ENCODE data around the gene ZNF814.
"Not testable (repeated sequence)": the region's sequence is repeated elsewhere in the genome, so short reads cannot be mapped to it uniquely, and the experiment has no call there.

The ZNF814 gene

DNA sequence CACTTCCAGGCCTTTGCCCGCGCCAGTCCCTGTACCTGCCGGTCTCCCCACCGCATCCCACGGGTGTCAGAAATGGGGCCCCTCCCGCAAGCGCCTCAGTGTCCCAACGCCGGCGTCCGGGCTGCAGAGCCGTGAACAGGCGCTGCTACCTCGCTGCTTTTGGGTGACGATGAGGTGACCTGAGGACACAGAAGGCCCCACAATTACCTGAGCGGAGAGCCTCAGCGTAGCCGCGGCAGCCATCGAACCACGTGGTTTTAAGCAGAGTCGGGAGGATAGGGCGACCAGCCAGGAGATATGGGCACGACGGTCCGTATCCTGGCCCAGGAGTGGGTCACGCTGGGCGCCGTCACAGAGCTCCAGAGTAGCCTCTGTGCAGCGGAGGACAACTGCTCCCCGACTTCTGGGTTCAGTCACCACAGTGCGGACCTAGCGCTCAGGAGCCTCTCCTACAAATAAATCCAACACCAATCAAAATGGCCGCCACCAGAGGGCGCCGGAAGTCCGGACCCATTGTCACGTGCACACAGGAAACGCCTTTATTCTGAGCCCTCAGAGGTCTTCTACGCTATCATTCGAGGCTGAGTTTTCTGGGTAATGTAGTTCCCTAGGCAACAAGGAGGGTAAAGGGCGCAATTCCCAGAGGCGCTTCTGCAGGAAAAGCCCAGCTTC, at the start of gene ZNF814:
Gene ZNF814 (minus strand): TSS at position 478 of the 672 bp plus-strand sequence. CDS start 235 bp downstream, at position 243.
- peak; percentile 53 to 73 for DNase-seq (ENCODE audit: extremely low read depth in 1 of 2, low read depth in 1 of 2)

GRCh38 chr19:57935731-57936130, 46.9 kb upstream of the ZNF814 start:
- no peak for DNase-seq (ENCODE audit: extremely low read depth in 1 of 2, low read depth in 1 of 2)

- peak in 1 of 2 donors; percentile 16 for DNase-seq (ENCODE audit: extremely low read depth in 1 of 2, low read depth in 1 of 2)
Measured at GRCh38 chr19:57934820-57935665, 46.2 kb upstream of the ZNF814 start, which contains the start of gene ZNF418. ZNF418 (minus strand) TSS chr19:57935402; CDS start chr19:57933822, 1,580 bp downstream.

- no peak for DNase-seq (ENCODE audit: extremely low read depth in 1 of 2, low read depth in 1 of 2)
Measured at GRCh38 chr19:57927587-57927986, 38.8 kb upstream of the ZNF814 start.

GRCh38 chr19:57916168-57916995, 27.5 kb upstream of the ZNF814 start, which contains the start of gene ZNF417:
ZNF417 (minus strand) TSS chr19:57916592; CDS start chr19:57916411, 181 bp downstream.
- DNase-seq (ENCODE audit: extremely low read depth in 1 of 2, low read depth in 1 of 2), result peak; percentile 59 to 85

- DNase-seq (ENCODE audit: extremely low read depth in 1 of 2, low read depth in 1 of 2), result no peak
Measured at GRCh38 chr19:57914531-57914930, 25.7 kb upstream of the ZNF814 start.

GRCh38 chr19:57907394-57907793, 18.6 kb upstream of the ZNF814 start:
- no peak for DNase-seq (ENCODE audit: extremely low read depth in 1 of 2, low read depth in 1 of 2)

GRCh38 chr19:57905258-57905657, 16.4 kb upstream of the ZNF814 start:
- no peak for DNase-seq (ENCODE audit: extremely low read depth in 1 of 2, low read depth in 1 of 2)

DNA sequence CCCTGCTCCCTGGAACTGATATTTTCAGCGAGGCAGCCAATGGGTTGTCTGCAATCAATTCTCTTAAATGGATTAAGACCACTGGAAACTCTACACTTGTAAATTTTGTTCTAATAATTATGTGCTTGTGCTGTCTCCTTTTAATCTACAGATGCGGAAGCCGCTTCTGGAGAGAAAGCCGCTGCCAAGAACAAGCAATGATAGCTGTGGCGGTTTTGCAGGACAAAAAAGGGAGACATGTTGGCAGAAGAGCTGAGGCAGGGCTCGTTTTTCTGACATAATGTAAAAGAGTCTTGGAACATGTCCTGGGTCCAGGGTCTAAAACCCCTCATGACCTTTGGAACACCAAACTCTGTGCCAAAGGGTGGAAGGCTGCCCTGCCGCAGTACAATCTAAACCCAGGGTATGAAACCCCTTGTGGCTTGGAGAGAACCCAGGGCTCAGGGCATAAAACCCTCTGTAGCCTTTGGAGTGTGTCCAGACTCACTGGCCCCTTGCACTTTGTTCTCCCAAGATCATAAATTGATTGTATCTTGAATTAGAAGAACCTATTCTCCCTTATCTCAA, 14.9 kb upstream of the ZNF814 start:
- no peak for DNase-seq (ENCODE audit: extremely low read depth in 1 of 2, low read depth in 1 of 2)

DNA sequence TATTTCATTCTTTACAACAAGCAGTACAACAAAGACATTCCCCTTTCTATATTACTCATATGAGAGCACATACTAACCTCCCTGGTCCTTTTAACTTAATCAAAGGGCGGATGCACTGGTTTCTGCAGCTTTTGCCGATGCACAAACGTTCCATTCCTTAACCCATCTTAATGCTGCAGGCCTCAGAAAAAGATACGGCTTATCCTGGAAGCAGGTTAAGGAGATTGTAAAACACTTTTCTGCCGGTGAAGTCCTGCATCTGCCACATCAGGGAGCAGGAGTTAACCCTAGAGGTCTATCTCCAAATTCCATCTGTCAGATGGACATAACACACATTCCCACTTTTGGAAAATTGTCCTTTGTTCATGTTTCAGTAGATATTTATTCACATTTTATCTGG, 11.5 kb upstream of the ZNF814 start:
- DNase-seq (ENCODE audit: extremely low read depth in 1 of 2, low read depth in 1 of 2), result no peak

GRCh38 chr19:57890706-57891105, 1.9 kb upstream of the ZNF814 start:
- DNase-seq (ENCODE audit: extremely low read depth in 1 of 2, low read depth in 1 of 2), result not testable (repeated sequence)

DNA sequence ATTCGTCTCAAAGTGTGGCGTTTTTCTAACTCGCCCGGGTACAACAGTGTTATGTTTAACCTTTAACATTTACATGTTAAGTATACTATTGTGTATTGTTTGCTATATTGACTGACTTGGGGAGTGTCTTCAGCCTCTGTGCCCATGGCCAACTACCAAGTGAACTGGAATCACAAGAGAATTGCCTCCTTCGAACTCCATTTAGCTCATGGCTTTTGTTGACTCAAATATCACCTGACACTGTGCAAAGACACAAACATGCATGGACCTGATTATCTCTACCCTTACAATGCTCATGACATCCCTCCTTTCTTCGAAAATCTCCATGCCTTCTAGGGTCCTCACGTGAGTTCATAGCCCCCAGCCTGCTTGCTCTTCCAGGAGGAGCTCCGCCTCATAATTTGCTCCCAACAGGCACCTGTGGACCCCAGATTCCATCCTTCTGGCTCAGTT, 704 bp downstream of the ZNF814 start:
- no peak for DNase-seq (ENCODE audit: extremely low read depth in 1 of 2, low read depth in 1 of 2)

DNA sequence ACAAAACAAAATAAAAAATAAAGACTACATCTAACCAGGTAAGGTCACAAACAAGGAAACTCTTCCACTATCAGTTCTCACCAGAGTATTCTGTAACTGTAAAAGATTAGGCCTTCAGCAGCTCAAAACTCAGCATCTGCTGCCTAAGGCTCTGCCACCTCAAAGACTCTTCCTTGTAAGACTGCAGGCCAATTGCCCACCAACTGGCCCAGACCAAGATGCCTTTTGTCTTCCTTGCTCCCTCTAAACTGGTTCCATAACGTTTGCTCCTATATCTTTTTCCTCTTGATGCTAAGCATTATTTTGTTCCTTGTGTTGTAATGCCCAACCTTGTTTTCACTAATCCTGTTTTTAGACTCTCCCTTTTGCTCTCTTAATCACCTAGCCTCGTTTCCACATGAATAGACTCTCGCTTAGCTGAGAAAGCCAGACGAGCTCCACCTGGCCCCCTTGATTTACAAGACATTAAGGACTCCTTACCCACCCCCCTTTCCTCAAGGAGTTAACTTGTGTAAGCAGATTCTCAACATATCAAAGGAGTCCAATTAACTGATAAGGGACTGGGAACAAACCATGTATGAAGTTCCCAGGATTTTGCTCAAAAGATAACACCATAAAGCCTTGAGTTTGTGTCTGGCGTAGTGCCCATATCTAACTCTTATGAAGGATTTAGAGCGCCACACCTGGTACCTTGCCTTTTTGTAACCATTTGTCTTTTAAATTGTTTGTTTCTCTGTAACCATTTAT, 1.5 kb downstream of the ZNF814 start:
- no peak for DNase-seq (ENCODE audit: extremely low read depth in 1 of 2, low read depth in 1 of 2)

DNA sequence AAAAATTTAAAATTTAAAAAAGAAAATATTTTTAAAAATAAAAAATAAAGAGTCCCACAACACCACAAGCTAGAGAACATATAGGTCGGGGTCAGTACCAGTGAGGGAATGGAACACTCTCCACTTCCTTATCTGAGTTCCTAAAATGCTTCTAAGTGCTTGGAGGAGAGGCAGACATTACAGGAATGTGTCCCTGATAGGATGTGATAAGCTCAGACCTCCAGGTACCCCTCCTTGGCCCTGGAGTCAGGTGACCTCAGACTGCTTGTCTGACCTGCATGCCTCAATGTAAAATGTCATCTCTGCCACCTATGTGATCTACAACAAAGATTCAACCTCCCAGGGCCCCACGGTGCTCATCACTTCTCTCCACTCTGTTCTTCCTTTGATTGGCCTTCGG, 2.8 kb downstream of the ZNF814 start:
- DNase-seq (ENCODE audit: extremely low read depth in 1 of 2, low read depth in 1 of 2), result no peak

DNA sequence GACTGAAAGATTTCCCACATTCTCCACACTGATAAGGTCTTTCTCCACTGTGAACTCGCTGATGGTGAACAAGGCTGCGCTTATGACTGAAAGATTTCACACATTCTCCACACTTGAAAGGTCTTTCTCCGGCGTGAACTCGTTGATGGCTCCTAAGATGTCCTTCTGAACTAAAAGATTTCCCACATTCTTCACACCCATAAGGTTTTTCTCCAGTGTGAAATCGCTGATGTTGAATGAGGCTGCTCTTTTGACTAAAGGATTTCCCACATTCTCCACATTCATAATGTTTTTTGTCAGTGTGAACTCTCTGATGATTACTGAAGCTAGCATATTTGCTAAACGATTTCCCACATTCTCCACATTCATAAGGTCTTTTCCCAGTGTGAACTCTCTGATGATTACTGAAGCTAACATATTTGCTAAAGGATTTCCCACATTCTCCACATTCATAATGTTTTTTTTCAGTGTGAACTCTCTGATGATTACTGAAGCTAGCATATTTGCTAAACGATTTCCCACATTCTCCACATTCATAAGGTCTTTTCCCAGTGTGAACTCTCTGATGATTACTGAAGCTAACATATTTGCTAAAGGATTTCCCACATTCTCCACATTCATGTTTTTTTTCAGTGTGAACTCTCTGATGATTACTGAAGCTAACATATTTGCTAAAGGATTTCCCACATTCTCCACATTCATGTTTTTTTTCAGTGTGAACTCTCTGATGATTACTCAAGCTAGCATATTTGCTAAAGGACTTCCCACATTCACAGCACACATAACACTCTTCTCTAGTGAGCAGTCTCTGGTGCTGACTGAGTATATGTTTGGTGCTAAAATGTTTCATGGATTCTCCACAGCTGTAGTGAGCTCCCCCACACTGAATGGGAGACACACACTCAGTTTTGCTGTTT, 14.7 kb downstream of the ZNF814 start:
- not testable (repeated sequence) for DNase-seq (ENCODE audit: extremely low read depth in 1 of 2, low read depth in 1 of 2)

DNA sequence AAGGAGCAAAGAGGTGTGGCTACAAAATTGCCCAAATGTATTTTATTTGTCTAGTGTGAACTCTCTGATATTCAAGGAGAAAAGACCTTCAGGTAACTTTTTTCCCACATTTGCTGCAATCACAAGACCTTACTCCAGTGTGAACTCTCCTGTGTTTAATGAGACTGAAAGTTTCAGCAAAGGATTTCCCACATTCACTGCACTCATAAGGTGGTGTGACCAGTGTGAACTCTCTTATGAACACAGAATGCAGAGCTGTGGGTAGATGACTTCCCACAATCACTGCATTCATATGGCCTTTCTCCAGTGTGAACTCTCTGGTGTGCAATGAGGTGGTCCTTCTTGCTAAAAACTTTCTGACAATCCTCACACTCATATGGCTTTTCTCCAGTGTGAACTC, 16.4 kb downstream of the ZNF814 start:
- no peak for DNase-seq (ENCODE audit: extremely low read depth in 1 of 2, low read depth in 1 of 2)

GRCh38 chr19:57870225-57870624, 18.6 kb downstream of the ZNF814 start:
- DNase-seq (ENCODE audit: extremely low read depth in 1 of 2, low read depth in 1 of 2), result no peak

- not testable (repeated sequence) for DNase-seq (ENCODE audit: extremely low read depth in 1 of 2, low read depth in 1 of 2)
Measured at GRCh38 chr19:57869655-57870054, 19.2 kb downstream of the ZNF814 start.
